ENCODE results near the gene COASY. TPM values are rescaled to one million over a fixed set of nuclear protein-coding genes. Genes with fewer than 3 reads are reported as not detected.

Gene COASY
- 39.9 TPM for polyA plus RNA-seq (2013)

- ChIA-PET POLR2A (no interaction called here), CTCF (no interaction called here)
- Histone ChIP-seq H3K4me3 (ENCODE audit: control insufficient read depth in 1 of 7, extremely low read depth in 1 of 7, insufficient read depth in 4 of 7, low read depth in 2 of 7, low read length in 6 of 7) (peak within 1 kb of the TSS; percentile 54 to 97 (median 83)), H3K4me1 (ENCODE audit: control extremely low read depth in 1 of 4, control insufficient read depth in 4 of 4, insufficient read depth in 4 of 4, low read length in 3 of 4) (peaks cover 0 to 41% (median 37%) of the 10 kb centered on the region in 4 experiments), H3K27me3 (replicated peaks in 2 of 5; ENCODE audit: control insufficient read depth in 4 of 5, insufficient read depth in 5 of 5, low read length in 4 of 5) (no peaks in the 10 kb centered on the region), H3K36me3 (ENCODE audit: control insufficient read depth in 4 of 4, insufficient read depth in 4 of 4, low read length in 3 of 4) (peaks cover 6 to 32% (median 17%) of the 10 kb centered on the region in 4 experiments), H3K27ac (ENCODE audit: insufficient read depth in 1 of 2, low read depth in 1 of 2, low read length in 2 of 2, poor library complexity in 1 of 2, severe bottlenecking in 2 of 2) (peak within 1 kb of the TSS; percentile 93 to 95), H3K9me3 (ENCODE audit: control extremely low read depth in 1 of 5, control insufficient read depth in 4 of 5, insufficient read depth in 2 of 5, low read depth in 1 of 5, low read length in 4 of 5) (no peaks in the 10 kb centered on the region)
- under 1% methylated on average over 21 of the region's 26 CpGs for WGBS (ENCODE audit: insufficient coverage)
- peak; percentile 95 to 97 (median 96) for DNase-seq
Observed at GRCh38 chr17:42561897-42562387, at the start of gene COASY. COASY (plus strand) TSS chr17:42562148; CDS start chr17:42562623, 475 bp downstream.

- no peak for DNase-seq
- ChIA-PET CTCF (interaction anchor here (1.1 to 2.7 kb wide), 3 partner anchors 25 to 81 kb away, joined by 3 to 10 read pairs (median 5); no protein-coding TSS in a partner anchor), POLR2A (interaction anchor here (0.5 kb wide), 1 partner anchor 113 kb away, joined by 4 read pairs; no protein-coding TSS in a partner anchor)
- Histone ChIP-seq H3K36me3 (ENCODE audit: control insufficient read depth in 4 of 4, insufficient read depth in 4 of 4, low read length in 3 of 4) (peaks cover 2 to 45% (median 13%) of the 10 kb centered on the region in 4 experiments), H3K27me3 (replicated peaks in 2 of 5; ENCODE audit: control insufficient read depth in 4 of 5, insufficient read depth in 5 of 5, low read length in 4 of 5) (no peaks in the 10 kb centered on the region), H3K9me3 (ENCODE audit: control extremely low read depth in 1 of 5, control insufficient read depth in 4 of 5, insufficient read depth in 2 of 5, low read depth in 1 of 5, low read length in 4 of 5) (no peaks in the 10 kb centered on the region), H3K4me3 (ENCODE audit: control insufficient read depth in 1 of 7, extremely low read depth in 1 of 7, insufficient read depth in 4 of 7, low read depth in 2 of 7, low read length in 6 of 7) (no peak overlapping the region), H3K4me1 (ENCODE audit: control extremely low read depth in 1 of 4, control insufficient read depth in 4 of 4, insufficient read depth in 4 of 4, low read length in 3 of 4) (peaks cover 20 to 46% (median 43%) of the 10 kb centered on the region in 4 experiments), H3K27ac (ENCODE audit: insufficient read depth in 1 of 2, low read depth in 1 of 2, low read length in 2 of 2, poor library complexity in 1 of 2, severe bottlenecking in 2 of 2) (no peak overlapping the region)
- WGBS (ENCODE audit: insufficient coverage): 95% methylated on average over 9 of the region's 9 CpGs
Observed at GRCh38 chr17:42512246-42512645, 49.7 kb upstream of the COASY start.

- Histone ChIP-seq H3K4me1 (ENCODE audit: control extremely low read depth in 1 of 4, control insufficient read depth in 4 of 4, insufficient read depth in 4 of 4, low read length in 3 of 4) (peaks cover 23 to 50% (median 48%) of the 10 kb centered on the region in 4 experiments), H3K4me3 (ENCODE audit: control insufficient read depth in 1 of 7, extremely low read depth in 1 of 7, insufficient read depth in 4 of 7, low read depth in 2 of 7, low read length in 6 of 7) (no peak overlapping the region), H3K27ac (ENCODE audit: insufficient read depth in 1 of 2, low read depth in 1 of 2, low read length in 2 of 2, poor library complexity in 1 of 2, severe bottlenecking in 2 of 2) (no peak overlapping the region), H3K36me3 (ENCODE audit: control insufficient read depth in 4 of 4, insufficient read depth in 4 of 4, low read length in 3 of 4) (peaks cover under 1 to 40% (median 13%) of the 10 kb centered on the region in 4 experiments), H3K9me3 (ENCODE audit: control extremely low read depth in 1 of 5, control insufficient read depth in 4 of 5, insufficient read depth in 2 of 5, low read depth in 1 of 5, low read length in 4 of 5) (no peaks in the 10 kb centered on the region), H3K27me3 (replicated peaks in 2 of 5; ENCODE audit: control insufficient read depth in 4 of 5, insufficient read depth in 5 of 5, low read length in 4 of 5) (no peaks in the 10 kb centered on the region)
- POLR2A ChIA-PET: interaction anchor here (0.5 kb wide), 1 partner anchor 113 kb away, joined by 4 read pairs; no protein-coding TSS in a partner anchor
- CTCF ChIA-PET: interaction anchor here (0.5 to 2.7 kb wide), 4 partner anchors 26 to 161 kb away, joined by 3 to 10 read pairs (median 4); no protein-coding TSS in a partner anchor
- WGBS (ENCODE audit: insufficient coverage): 95% methylated on average over 5 of the region's 6 CpGs
- DNase-seq: no peak
Observed at GRCh38 chr17:42512733-42513251, 49.2 kb upstream of the COASY start.

- H3K36me3 ChIP-seq (ENCODE audit: control insufficient read depth in 4 of 4, insufficient read depth in 4 of 4, low read length in 3 of 4): peaks cover 0 to 34% (median 12%) of the 10 kb centered on the region in 4 experiments
- no peaks in the 10 kb centered on the region for H3K9me3 ChIP-seq (ENCODE audit: control extremely low read depth in 1 of 5, control insufficient read depth in 4 of 5, insufficient read depth in 2 of 5, low read depth in 1 of 5, low read length in 4 of 5)
- no peak overlapping the region for H3K4me3 ChIP-seq (ENCODE audit: control insufficient read depth in 1 of 7, extremely low read depth in 1 of 7, insufficient read depth in 4 of 7, low read depth in 2 of 7, low read length in 6 of 7)
- no peak for DNase-seq
- 99% methylated on average over 11 of the region's 11 CpGs for WGBS (ENCODE audit: insufficient coverage)
- H3K27me3 ChIP-seq (replicated peaks in 2 of 5; ENCODE audit: control insufficient read depth in 4 of 5, insufficient read depth in 5 of 5, low read length in 4 of 5): no peaks in the 10 kb centered on the region
- peaks cover 24 to 51% (median 48%) of the 10 kb centered on the region in 4 experiments for H3K4me1 ChIP-seq (ENCODE audit: control extremely low read depth in 1 of 4, control insufficient read depth in 4 of 4, insufficient read depth in 4 of 4, low read length in 3 of 4)
- POLR2A ChIA-PET: no interaction called here
- CTCF ChIA-PET: interaction anchor here (0.5 to 2.7 kb wide), 8 partner anchors 14 to 292 kb away, joined by 3 to 10 read pairs (median 3); no protein-coding TSS in a partner anchor
- H3K27ac ChIP-seq (ENCODE audit: insufficient read depth in 1 of 2, low read depth in 1 of 2, low read length in 2 of 2, poor library complexity in 1 of 2, severe bottlenecking in 2 of 2): no peak overlapping the region
Observed at GRCh38 chr17:42513686-42514085, 48.3 kb upstream of the COASY start.

- H3K4me1 ChIP-seq (ENCODE audit: control extremely low read depth in 1 of 4, control insufficient read depth in 4 of 4, insufficient read depth in 4 of 4, low read length in 3 of 4): peaks cover 22 to 51% (median 48%) of the 10 kb centered on the region in 4 experiments
- CTCF ChIA-PET: interaction anchor here (0.6 to 1.9 kb wide), 7 partner anchors 13 to 292 kb away, joined by 3 to 6 read pairs (median 3); no protein-coding TSS in a partner anchor
- H3K27me3 ChIP-seq (replicated peaks in 2 of 5; ENCODE audit: control insufficient read depth in 4 of 5, insufficient read depth in 5 of 5, low read length in 4 of 5): no peaks in the 10 kb centered on the region
- POLR2A ChIA-PET: no interaction called here
- H3K27ac ChIP-seq (ENCODE audit: insufficient read depth in 1 of 2, low read depth in 1 of 2, low read length in 2 of 2, poor library complexity in 1 of 2, severe bottlenecking in 2 of 2): no peak overlapping the region
- no peak for DNase-seq
- 95% methylated on average over 9 of the region's 11 CpGs for WGBS (ENCODE audit: insufficient coverage)
- H3K9me3 ChIP-seq (ENCODE audit: control extremely low read depth in 1 of 5, control insufficient read depth in 4 of 5, insufficient read depth in 2 of 5, low read depth in 1 of 5, low read length in 4 of 5): no peaks in the 10 kb centered on the region
- H3K36me3 ChIP-seq (ENCODE audit: control insufficient read depth in 4 of 4, insufficient read depth in 4 of 4, low read length in 3 of 4): peaks cover 0 to 30% (median 12%) of the 10 kb centered on the region in 4 experiments
- H3K4me3 ChIP-seq (ENCODE audit: control insufficient read depth in 1 of 7, extremely low read depth in 1 of 7, insufficient read depth in 4 of 7, low read depth in 2 of 7, low read length in 6 of 7): no peak overlapping the region
Observed at GRCh38 chr17:42514279-42514678, 47.7 kb upstream of the COASY start.

GRCh38 chr17:42514867-42515266 lies 47.1 kb upstream of the COASY start:
- Histone ChIP-seq H3K9me3 (ENCODE audit: control extremely low read depth in 1 of 5, control insufficient read depth in 4 of 5, insufficient read depth in 2 of 5, low read depth in 1 of 5, low read length in 4 of 5) (no peaks in the 10 kb centered on the region), H3K27ac (ENCODE audit: insufficient read depth in 1 of 2, low read depth in 1 of 2, low read length in 2 of 2, poor library complexity in 1 of 2, severe bottlenecking in 2 of 2) (peak overlapping the region in 1 of 2 experiments; percentile 26), H3K4me3 (ENCODE audit: control insufficient read depth in 1 of 7, extremely low read depth in 1 of 7, insufficient read depth in 4 of 7, low read depth in 2 of 7, low read length in 6 of 7) (no peak overlapping the region), H3K4me1 (ENCODE audit: control extremely low read depth in 1 of 4, control insufficient read depth in 4 of 4, insufficient read depth in 4 of 4, low read length in 3 of 4) (peaks cover 26 to 51% (median 48%) of the 10 kb centered on the region in 4 experiments), H3K36me3 (ENCODE audit: control insufficient read depth in 4 of 4, insufficient read depth in 4 of 4, low read length in 3 of 4) (peaks cover 0 to 28% (median 12%) of the 10 kb centered on the region in 4 experiments), H3K27me3 (replicated peaks in 2 of 5; ENCODE audit: control insufficient read depth in 4 of 5, insufficient read depth in 5 of 5, low read length in 4 of 5) (no peaks in the 10 kb centered on the region)
- POLR2A ChIA-PET: no interaction called here
- CTCF ChIA-PET: interaction anchor here (0.8 to 1.9 kb wide), 4 partner anchors 12 to 191 kb away, joined by 3 to 6 read pairs (median 3); no protein-coding TSS in a partner anchor
- 92% methylated on average over 7 of the region's 8 CpGs for whole genome bisulfite sequencing (ENCODE audit: insufficient coverage)
- DNase-seq: no peak

GRCh38 chr17:42517516-42517915 lies 44.4 kb upstream of the COASY start:
- H3K27me3 ChIP-seq (replicated peaks in 2 of 5; ENCODE audit: control insufficient read depth in 4 of 5, insufficient read depth in 5 of 5, low read length in 4 of 5): no peaks in the 10 kb centered on the region
- peak overlapping the region; percentile 16 to 71 for H3K27ac ChIP-seq (ENCODE audit: insufficient read depth in 1 of 2, low read depth in 1 of 2, low read length in 2 of 2, poor library complexity in 1 of 2, severe bottlenecking in 2 of 2)
- WGBS (ENCODE audit: insufficient coverage): 1% methylated on average over 7 of the region's 9 CpGs
- DNase-seq: peak; percentile 79 to 84 (median 79)
- H3K9me3 ChIP-seq (ENCODE audit: control extremely low read depth in 1 of 5, control insufficient read depth in 4 of 5, insufficient read depth in 2 of 5, low read depth in 1 of 5, low read length in 4 of 5): no peaks in the 10 kb centered on the region
- CTCF ChIA-PET: interaction anchor here (0.6 to 5.8 kb wide), 18 partner anchors 10 to 207 kb away, joined by 3 to 47 read pairs (median 6); partner anchors contain the start of gene CAVIN1
- peaks cover 26 to 69% (median 62%) of the 10 kb centered on the region in 4 experiments for H3K4me1 ChIP-seq (ENCODE audit: control extremely low read depth in 1 of 4, control insufficient read depth in 4 of 4, insufficient read depth in 4 of 4, low read length in 3 of 4)
- POLR2A ChIA-PET: interaction anchor here (1.4 to 1.8 kb wide), 2 partner anchors 196 to 205 kb away, joined by 3 to 7 read pairs; no protein-coding TSS in a partner anchor
- peak overlapping the region in 1 of 7 experiments; percentile 25 for H3K4me3 ChIP-seq (ENCODE audit: control insufficient read depth in 1 of 7, extremely low read depth in 1 of 7, insufficient read depth in 4 of 7, low read depth in 2 of 7, low read length in 6 of 7)
- peaks cover 0 to 30% (median 20%) of the 10 kb centered on the region in 4 experiments for H3K36me3 ChIP-seq (ENCODE audit: control insufficient read depth in 4 of 4, insufficient read depth in 4 of 4, low read length in 3 of 4)
